T-helper 2 cell treated with Interferon-gamma antibody and Interleukin-4, amounts not matched to agents 100 ng/mL and 5 ng/mL, for 36 hours (primary cell): Measurements from ENCODE around the gene ITPRID1. TPM values are rescaled to one million over a fixed set of nuclear protein-coding genes. Genes with fewer than 3 reads are reported as not detected.
"Not testable (repeated sequence)": the region's sequence is repeated elsewhere in the genome, so short reads cannot be mapped to it uniquely, and the experiment has no call there.

Source experiments
- intact Hi-C: fragments of 100-400 bp; cut with micrococcal nuclease; formaldehyde crosslinking; loops from one replicate; pipeline ENCODE4 v1.15.1; 2023
- total RNA-seq: library from RNA; stranded (reverse); gene quantifications from 2 replicates; pipeline ENCODE4 v1.2.3, GENCODE V29; 2022

The ITPRID1 gene
- not detected in 2 replicates for total RNA-seq

DNA sequence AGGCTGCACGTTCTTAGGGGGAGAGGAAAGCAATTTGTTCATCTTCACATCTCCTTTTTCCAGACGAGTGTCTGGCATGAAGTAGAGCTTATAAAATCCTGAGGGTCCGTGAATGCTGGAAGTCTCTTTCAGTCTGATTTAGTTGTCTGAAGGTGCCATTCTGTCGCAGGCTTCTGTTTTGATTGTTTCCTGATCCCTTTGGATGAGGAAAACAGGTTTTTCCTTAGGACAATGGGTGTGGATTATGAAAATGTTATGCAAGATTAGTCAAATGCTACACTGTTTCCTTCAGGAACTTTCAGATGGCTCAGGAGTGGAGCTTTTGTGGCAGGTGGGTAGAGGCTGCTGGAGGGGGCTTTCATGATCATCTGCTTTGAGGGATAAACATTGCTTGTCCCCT is at the start of gene ITPRID1:
Gene ITPRID1 (plus strand): TSS at position 301 of the 400 bp plus-strand sequence. CDS start 38,935 bp downstream, outside the sequence.
- intact Hi-C loops = no loop called here

DNA sequence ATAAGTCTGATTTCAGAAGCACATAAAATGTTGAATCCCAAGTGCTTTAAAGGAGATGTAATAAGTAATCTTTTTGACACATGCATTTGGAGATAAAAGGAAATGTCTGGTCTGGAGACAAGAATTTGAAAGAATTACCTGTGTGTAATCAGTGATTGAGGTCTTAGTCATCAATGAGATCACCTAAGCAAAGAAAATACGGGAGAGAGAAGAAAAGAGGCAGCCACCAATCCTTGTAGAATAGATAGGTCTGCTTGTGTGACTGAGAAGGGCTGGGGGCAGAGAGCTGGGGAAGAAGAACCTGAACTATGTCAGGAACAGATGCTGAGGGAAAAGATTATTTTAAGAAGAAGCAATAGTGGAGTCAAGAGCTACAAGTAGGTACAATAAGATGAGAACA is 49.3 kb upstream of the ITPRID1 start:
- intact Hi-C loops = no loop called here

DNA sequence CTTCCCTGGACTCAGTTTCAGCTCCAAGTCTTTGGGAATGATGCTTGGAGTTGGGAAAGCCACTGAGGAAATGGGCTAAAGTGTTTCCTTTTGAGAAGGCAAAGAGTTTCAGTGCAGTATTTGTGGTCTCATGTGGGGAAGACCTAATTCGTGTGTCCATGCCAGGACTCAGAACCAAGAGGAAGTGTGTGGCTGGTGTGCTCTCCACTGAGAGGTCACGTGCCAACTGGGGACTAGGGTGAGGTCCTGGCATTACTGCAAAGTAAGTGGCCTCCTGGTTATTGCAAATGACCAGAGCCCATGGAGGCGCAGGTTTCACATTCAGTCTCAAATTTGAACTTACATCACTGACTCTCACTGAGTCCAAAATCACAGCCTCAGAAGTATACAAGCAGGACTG is 48.6 kb upstream of the ITPRID1 start:
- intact Hi-C loops = no loop called here

DNA sequence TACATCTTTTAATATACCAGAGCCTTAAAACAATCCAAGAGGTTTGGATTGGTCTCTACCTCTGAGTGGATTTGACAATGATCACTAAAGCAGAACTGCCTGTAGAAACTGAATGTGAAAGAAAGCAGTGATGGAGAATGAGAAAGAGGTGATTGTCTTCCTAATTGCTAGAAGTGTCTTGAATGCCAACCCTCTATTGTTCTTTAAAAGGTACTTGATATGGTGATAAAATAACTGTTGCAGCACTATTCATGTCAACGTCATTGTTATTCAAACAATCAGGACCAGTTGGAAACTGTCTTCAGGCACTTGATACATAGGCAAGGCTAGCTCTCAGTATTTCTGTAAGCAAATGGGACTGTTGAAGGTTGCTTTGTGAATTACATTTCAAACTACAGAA is 47.9 kb upstream of the ITPRID1 start:
- intact Hi-C loops = no loop called here

DNA sequence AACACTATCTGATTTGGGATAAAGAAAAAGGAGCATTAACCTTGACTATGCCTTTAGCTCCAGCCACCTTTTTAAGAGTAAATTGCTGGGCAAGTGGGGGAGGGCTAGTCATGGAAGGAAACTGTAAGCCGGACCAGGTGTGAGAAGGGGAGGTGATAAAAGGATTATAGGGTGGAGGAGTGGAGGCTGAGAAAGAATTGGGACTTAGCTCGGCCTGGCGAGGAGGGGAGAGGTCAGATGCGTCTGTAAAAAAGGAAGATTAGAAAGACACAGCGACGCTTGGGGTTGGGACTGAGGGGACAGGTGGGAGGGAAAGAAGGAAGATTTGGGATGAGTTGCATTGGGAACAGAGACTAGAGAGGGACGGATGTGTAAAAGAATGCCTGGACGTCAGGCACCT is 43.0 kb upstream of the ITPRID1 start:
- intact Hi-C loops = not testable (repeated sequence)

- intact Hi-C loops = no loop called here
These were observed 38.5 kb upstream of the ITPRID1 start for GRCh38 chr7:31475368-31475767.

DNA sequence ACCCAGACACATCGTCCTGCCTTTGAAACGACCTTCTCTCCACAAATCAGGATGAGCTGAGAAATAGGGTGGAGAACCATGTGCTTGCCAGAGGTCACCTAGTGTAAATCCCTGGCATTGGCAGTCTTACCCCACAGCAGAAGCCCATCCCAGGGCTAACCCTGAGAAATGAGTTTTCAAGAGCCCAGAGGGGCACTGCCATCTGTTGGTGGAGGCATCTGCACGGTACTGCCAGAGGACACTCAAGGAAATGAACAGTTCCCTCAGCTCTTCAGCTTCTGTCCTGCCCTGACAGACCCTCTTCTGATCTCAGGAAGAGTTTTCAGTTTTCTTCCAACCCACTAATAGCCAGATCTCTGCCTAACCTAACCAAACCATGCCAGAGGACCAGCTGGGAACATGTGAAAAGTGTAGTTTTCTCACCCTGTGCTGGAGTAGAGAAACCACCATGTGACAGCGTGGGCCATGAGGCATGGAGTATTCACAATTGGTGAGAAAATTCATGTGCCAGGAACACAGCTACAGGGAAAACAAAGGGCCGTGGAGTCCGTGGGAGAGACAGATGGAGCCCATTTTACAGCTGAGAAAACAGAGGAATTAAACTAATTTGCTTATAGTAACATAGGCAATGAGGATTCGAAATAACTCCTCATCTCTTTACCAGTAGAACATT is 37.7 kb upstream of the ITPRID1 start:
- intact Hi-C loops = no loop called here

- intact Hi-C loops = no loop called here
These were observed 36.8 kb upstream of the ITPRID1 start for GRCh38 chr7:31476941-31477677.

DNA sequence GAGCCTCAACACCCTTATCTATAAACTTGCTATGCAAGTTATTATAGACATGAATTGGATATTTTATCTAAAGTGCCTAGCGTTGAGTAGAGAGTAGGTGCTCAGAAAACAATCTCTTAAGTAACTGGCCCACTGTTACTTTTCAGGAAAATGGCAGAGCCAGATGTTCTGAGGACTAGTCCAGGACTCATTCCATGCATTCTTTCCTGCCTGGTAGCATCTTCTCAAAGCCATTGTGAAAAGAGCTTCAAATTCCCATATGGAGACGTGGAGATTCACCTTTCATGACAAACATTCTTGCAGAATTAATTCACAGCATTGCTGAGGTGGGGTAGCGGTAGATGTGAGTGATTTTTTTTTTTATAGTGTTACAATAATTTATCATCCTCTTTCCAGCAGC is 35.9 kb upstream of the ITPRID1 start:
- intact Hi-C loops = no loop called here

- intact Hi-C loops = no loop called here
These were observed 35.2 kb upstream of the ITPRID1 start for GRCh38 chr7:31478721-31479120.

GRCh38 chr7:31487071-31487470 is 26.8 kb upstream of the ITPRID1 start:
- intact Hi-C loops = loop anchor here (5.0 kb wide), 1 partner anchor 685 kb away; no protein-coding TSS in a partner anchor

DNA sequence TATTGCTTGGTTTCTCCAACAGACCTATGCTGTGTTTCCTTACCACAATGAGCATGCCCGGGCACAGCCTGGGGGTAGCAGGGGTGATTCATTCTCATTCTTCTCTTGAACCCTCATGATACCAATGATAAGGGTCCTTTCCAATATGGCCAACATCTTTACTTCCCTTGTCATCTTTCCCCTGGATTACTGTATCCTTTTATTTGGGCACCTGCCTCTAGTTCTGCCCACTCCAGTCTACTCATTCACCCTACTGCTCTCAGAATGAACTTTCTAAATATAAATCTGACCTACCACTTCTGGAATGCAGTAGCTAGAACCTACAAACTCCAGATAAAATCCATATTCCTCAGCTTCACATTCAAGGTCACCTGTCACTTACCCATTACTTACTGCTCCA is 26.4 kb upstream of the ITPRID1 start:
- intact Hi-C loops = loop anchor here (5.0 kb wide), 1 partner anchor 685 kb away; no protein-coding TSS in a partner anchor

DNA sequence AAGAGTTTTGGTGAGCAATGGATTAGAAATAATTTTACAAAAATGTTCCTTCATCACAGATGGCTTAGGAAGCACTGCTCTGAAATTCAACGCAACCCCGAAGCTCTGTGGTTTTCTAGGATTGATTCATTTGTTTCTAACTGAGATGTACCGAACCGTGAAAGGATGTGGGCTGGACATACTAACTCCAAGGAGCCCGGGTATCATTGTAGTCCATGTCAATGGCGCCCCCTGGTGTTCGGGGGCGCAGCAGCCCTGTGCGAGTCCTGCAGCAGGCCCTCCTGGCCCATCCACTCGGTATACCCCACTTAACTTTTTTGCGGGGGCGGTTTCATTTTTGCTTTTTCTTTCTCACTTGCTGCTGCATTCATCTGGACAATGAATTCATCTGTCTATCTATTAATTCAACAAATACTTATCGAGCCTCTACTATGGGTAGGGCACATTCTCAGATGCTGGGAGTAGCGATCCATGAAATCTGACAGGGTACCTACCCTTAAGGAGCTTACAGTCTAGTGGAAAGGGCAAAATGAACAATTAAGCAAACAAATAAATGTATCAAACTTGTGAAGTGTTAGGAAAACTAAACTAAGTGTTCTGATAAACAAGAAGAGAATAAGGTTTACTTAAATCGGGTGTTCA is 25.2 kb upstream of the ITPRID1 start:
- intact Hi-C loops = loop anchor here (1.0 to 5.0 kb wide), 2 partner anchors 45 to 686 kb away; no protein-coding TSS in a partner anchor

DNA sequence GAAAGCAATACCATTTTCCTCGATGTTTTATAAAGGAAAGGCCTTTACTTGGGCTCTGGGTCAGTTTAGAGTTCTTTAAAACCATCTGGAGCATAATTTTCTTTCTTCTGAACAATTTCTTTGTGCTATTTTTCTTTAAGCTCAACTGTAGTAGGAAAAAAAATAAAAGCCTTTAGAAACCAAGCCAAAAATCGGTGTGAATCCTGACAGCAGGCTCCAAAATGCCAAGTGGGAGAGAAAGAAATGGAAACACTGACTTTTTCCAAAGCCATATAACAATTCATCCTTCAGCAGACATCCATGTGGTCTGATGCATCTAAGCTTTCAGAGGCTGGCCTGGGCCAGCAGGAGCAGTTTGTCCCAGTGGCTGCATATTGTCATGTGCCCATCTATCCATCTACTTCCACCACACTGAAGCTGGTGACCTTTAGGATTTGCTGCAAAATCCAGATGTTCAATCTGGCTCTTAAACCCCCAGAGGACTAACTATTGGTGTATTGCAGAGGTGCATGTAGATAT is 23.0 kb upstream of the ITPRID1 start:
- intact Hi-C loops = no loop called here

- intact Hi-C loops = no loop called here
These were observed 21.8 kb upstream of the ITPRID1 start for GRCh38 chr7:31492086-31492485.

GRCh38 chr7:31493714-31494181 is 20.1 kb upstream of the ITPRID1 start:
- intact Hi-C loops = no loop called here

- intact Hi-C loops = no loop called here
These were observed 19.5 kb upstream of the ITPRID1 start for GRCh38 chr7:31494421-31494820.

GRCh38 chr7:31495653-31496052 is 18.2 kb upstream of the ITPRID1 start:
- intact Hi-C loops = no loop called here

GRCh38 chr7:31497516-31497915 is 16.4 kb upstream of the ITPRID1 start:
- intact Hi-C loops = no loop called here

DNA sequence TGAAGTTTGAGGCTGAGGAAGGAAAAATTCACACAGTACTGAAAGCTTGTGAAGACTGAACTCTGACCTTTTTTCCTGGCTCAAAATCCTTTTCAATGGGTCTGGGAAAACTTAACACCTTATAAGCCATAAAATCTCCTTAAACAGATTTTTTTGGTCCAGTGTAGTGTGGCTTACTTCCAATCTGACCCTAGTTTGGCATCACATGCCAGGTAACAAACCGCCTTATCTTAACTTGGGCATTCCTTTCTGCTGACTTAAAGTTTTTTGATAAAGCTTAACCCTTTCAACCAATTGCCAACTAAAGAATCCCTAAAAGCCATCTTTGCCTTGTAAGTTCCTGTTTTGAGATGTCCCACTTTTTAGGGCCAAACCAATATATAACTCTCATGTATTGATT is 13.2 kb upstream of the ITPRID1 start:
- intact Hi-C loops = no loop called here

GRCh38 chr7:31508823-31509222 is 5.1 kb upstream of the ITPRID1 start:
- intact Hi-C loops = no loop called here

- intact Hi-C loops = no loop called here
These were observed 1.7 kb upstream of the ITPRID1 start for GRCh38 chr7:31512166-31512565.
